ENCODE results near the gene NFKB1.
A peak's percentile ranks its signal among the peaks of the same experiment; 100 is the strongest.
"Not testable (repeated sequence)": the region's sequence is repeated elsewhere in the genome, so short reads cannot be mapped to it uniquely, and the experiment has no call there.

NFKB1 gene

DNA sequence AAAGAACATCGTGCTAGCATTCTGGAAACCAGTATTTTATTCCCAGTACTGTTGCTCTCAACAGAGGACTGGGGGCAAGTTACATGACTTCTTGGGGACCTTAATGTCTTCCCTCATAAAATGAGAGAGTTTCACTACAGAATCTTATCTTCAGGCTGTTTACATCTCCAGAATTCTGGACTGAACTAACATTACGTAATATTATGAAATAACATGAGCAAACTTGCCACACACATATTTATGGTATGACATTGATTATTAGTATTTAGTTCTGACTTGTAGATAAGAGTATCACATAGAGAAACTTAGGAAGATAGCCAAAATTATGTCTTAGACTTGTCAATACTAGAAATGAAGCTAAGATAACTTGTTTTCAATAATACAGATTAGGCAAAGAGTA is 68.0 kb downstream of the NFKB1 start:
- DNase-seq = no peak

DNA sequence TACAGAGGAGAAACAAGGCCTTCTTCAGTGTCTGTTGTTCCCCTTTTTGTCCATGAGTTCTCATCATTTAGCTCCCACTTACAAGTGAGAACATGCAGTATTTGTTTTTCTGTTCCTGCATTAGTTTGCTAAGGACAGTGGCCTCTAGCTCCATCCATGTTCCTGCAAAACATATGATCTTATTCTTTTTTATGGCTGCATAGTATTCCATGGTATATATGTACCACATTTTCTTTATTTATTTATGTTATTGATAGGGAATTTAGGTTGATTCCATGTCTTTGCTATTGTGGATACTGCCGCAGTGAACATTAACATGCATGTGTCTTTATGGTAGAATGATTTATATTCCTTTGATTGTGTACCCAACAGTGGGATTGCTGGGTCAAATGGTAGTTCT is 69.1 kb downstream of the NFKB1 start:
- not testable (repeated sequence) for DNase-seq

GRCh38 chr4:102572452-102572851 is 71.3 kb downstream of the NFKB1 start:
- DNase-seq = peak; percentile 5

DNA sequence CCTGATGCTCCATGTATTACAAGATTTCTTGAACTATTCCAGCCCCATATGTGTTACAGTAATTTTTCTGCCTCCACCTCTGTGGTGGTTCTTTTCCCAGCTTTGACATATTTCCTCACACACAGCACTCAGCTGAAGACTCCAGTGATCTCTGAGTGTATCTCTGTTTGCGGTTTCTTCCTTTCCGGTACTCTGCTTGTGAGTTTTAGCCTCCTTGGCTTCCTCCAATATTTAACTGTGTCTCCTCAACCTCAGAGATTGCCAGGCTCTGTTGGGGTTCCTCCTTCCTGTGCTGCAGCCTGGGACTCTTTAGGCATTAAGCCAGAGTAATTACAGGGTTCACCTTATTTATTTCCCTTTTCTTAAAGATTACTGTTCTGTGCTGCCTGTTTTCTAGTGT is 73.2 kb downstream of the NFKB1 start:
- DNase-seq = no peak

DNA sequence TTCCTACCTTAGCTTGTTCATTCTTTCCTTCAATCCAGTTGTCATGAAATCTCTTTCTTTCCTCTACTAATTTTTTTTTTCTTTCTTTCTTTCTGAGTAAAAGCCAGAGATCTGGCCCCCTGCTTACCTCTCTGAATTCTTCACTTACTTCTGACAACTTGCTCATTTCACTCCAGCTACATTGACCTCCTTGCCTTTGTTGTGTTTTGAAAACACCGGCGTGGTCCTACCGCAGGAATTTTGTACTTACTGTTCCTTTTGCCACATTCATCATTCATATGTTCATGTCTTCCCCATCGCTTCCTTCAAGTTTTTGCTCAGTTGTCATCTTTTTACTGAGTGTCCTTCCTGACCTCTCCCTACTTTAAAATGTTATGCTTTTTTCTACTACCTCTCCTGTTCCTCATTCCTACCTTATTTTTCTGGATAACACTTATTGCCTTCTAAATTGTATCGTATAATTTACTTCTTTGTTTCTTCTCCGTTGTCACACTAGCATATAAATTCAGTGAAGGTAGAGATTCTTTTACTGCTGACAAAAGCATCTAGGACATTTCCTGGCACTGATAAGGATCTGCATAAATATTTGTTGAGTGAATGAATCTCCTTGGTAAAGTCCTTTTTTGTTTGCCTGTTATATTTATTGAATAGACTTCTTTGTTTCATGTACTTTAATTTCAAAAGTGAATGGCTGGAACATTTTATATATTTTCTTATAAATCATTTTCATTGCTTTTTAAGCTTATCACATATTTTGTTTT is 74.4 kb downstream of the NFKB1 start:
- DNase-seq = no peak

GRCh38 chr4:102578270-102578669 is 77.1 kb downstream of the NFKB1 start:
- DNase-seq = no peak

GRCh38 chr4:102578819-102579218 is 77.7 kb downstream of the NFKB1 start:
- DNase-seq = no peak

DNA sequence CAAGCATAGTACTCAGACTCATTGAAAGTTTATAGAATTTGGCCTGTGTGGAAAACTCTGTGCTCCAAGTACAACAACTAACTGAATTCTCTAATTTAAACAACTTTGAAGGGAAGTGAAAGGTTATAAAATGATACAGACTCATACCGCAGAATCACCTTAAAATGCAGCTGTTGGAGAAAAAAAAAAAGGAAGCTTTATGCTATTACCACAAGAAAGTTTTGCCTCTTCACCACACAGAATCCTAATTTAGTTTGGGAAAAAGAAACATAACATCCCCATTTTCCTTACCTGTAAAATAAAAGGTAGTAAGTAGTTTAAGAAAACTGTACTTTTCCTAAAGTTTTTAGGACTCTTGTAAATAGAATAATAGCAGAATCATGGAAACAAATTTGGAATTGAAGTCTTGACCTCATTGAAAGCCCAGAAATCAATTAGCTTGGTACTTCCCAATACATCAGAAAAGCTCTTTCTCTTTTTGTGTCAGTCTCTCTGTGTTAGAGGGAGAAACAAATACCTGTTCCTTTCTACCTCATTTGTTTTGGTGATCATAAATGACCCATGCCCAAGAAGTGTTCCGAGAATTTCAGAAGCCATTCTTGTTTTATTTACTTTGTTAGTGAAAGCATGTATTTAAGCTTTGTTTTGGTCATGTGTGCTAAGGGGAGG is 78.8 kb downstream of the NFKB1 start:
- DNase-seq = no peak

DNA sequence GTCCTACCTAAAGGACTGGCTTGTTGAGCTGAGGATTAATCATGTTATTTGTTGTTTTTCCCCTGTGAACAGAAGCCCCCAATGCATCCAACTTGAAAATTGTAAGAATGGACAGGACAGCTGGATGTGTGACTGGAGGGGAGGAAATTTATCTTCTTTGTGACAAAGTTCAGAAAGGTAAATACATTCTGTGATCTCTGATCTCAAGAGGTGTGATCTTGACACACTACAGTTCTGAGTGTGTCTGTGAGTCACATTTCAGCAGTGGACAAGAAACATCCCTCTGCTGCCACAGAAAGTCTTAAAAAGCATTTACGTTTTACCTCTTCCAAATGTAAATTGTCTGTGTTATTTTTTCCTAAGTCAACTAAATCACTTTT is 79.3 kb downstream of the NFKB1 start:
- no peak for DNase-seq

DNA sequence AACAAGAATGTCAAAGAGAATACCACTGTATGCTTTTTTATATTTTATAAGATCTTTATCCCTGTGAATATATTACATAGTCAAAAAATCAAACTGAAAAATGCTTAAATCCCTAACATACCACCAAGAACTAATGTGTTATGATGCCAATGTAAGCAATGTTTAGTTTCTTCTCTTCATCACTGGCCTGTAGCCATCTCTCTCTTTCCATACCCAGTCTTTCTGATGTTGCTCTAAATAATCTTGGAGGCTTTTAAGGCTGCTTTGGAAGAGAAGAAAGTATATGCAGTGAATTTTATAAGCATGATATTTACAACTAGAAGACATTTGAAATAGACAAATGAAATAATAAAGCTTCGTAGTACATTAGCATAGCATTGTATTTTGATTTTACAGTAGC is 82.9 kb downstream of the NFKB1 start:
- DNase-seq = no peak

DNA sequence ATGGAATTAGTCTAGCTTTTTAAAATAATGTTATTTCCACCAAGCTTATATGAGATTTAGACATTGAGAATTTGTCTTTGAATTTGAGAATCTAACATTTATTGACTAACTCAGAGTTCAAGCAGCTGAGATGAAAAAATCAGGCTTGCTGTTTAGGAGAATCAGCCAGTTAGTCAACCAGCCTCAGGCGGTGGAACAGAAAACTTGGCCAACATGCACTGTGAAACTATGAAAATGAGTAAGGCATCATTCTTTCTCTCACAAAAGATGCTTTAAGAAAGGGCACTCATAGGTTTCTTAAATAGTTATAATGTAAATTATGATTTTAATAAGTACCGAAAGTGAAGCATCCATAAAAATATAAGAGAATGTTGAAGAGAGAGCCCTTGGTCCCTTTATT is 84.2 kb downstream of the NFKB1 start:
- no peak for DNase-seq

DNA sequence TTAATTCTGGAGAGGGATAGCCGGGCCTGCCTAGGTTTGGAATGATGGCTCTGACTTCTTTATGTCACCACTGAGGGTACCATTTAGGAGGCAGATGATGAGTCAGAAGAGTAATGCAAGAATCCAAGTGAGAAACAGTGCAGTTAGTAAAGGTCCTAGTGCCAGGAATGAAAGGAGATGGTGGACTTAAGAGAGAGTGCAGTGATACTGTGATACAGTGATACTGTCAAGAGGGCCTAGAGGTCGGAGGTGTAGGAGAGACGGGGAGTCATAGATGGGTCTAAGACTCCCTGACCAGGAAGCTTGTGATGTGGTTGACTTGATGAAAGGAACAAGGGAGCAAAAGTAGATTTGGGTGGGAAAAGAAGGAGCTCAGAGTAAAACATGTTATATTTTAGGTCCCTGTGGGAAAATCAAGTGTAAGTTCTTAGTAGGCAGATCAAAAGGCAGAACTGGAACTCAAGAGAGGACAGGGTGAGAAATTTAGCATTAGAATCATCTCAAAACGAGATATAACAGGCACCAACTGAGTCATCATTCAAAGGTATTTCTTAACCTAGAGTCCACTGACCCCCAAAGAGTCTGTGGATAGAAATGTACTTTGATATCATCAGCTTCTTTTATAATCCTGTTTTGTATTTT is 85.0 kb downstream of the NFKB1 start:
- DNase-seq = no peak

DNA sequence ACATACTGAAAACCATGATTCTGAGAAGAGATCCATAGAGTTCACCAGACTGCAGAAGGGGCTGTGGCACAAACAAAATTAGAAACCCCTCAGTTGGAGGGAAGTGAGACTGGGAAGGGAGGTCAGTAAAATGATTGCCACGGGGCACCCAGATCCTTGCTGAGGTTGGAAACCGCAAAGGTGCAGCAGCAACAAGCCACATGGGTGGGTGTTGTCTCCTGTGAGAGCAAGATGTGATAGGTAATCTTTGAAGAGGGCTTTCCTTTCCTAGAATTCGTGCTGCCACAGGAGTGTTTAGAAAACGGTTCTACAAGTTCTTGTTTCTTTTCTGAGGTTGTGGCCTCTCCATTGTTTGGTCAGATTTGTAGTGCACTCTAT is 85.5 kb downstream of the NFKB1 start:
- DNase-seq = no peak

- DNase-seq = no peak
Measured at GRCh38 chr4:102589743-102590142, 88.6 kb downstream of the NFKB1 start.

DNA sequence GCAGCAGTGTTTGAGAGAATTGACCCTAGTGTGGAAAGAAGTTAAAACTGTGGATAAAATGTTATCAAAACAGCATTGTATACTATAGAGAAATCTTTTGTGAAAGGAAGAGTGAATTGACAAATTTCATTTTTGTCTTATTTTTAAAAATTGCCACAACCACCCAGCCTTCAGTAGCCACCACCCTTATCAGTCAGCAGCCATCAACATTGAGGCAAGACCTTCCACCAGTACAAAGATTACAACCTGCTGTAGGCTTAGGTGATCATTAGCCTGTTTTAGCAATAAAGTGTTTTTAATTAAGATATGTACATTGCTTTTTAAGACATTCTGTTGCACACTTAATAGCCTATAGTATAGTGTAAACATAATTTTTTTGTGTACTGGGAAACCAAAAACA is 91.1 kb downstream of the NFKB1 start:
- DNase-seq = no peak

DNA sequence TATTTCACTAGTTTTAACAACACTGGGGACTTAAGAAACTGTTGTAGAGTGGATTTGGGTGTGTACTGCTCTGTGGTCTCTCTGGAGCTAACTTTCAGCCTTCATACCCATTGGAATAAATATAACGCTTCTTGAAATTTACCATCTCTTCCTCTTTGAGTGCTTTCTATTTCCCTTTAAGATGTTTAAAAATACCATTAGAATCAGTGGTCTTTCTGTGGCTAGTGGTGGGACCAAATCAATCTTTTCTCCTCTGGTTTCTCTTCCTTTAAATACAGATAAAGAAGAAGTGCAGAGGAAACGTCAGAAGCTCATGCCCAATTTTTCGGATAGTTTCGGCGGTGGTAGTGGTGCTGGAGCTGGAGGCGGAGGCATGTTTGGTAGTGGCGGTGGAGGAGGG is 92.0 kb downstream of the NFKB1 start:
- DNase-seq = no peak

DNA sequence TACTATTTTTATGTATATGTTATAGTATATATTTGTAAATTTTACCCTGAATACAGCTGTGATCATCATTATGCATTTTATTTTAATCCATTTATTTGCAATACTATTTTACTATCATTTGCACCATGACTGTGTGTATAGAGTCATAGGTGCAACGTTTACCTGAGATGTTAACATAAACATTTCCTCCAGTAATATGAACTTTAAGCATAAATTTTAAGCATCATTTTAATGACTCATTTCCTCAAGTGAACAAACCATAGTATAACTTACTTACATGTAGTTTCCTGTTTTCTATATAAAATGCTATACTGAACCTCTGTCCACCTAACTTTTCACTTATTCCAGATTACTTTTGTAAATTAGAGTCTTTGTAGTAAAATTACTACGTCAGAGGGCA is 92.8 kb downstream of the NFKB1 start:
- no peak for DNase-seq

DNA sequence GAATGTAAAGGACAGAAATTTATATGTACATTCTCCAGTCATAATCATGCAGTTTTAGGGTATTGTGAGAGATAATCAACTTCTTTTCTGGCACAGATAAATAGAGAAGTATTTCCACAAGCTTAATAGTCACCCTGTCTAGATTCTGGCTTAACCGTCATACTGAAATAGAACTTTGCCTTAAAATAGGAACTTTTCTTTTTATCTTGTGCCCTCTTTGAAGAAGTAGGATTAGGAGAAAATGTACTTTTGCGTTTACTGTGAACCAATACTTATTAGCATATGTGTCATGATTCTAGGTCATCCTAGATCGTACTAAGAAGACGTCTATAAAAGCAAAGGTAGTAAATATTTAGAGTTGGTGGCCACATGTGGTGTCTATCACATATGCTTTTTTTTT is 95.4 kb downstream of the NFKB1 start:
- DNase-seq = no peak

DNA sequence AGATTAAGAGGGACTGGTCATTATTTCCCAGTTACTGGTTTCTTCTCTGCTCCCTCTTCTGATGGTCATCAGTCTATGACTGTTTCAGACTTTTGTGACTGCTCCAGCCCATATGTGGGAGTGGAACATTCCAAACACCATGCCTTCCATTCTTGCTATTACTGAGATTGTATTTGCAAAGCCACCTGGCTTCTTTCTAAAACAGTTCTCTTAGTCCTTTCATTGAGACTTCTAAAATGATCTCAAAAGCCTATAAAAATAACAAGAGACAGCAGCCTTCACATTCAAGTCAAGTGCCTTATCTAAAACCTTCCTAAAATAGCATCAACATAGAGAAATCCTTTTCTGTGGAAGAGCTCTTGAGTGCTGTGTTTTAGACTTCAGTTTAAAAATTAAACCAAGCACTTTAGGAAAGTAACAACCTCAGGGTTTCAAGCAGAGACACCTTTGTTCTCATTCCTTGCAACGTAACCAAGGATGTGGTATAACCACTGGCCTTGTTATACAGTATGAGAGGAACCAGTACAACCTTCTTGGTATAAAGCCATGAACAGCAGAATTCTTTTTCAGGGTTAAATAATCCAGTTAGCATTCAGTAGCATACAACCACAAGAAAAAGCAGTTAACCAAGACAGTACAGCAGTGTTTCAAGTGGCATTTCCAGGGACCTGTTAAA is 97.1 kb downstream of the NFKB1 start:
- no peak for DNase-seq

- no peak for DNase-seq
Measured at GRCh38 chr4:102598762-102599374, 97.7 kb downstream of the NFKB1 start.

DNA sequence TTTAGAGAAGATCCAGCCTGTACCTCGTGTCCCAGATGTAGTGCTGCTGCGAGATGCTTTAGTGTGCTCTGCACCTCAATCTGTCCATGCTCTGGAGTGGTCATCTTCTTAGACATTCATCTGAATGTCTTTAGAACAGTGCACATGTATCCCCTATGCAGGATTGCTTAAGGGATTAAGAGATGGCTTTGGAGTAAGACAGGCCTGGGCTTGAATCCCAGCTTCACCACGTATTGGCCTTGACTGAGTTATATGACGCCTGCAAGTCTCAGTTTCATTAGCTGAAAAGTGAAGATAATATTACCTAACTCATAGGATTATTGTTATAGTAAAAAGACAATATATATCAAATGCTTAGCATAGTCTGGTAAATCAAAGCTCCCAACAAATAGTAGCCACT is 98.3 kb downstream of the NFKB1 start:
- no peak for DNase-seq

DNA sequence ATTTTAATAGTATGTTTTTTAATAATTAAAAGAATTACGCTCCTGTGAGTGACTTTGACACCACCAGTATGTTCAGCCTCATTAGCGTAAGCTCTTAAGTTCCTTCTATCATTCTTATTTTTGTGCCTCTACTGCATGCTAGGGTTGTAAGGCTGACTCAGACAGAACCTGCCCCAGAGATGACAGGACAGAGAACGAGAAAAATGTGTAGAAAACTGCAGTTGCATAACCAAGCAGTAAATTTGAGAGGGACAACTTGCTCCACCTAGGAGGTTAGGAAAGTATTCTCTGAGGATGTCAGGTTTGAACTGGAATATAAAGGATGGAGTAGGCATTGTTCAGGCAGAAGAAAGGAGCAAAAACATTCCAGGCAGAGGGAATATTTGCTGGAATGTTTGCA is 98.7 kb downstream of the NFKB1 start:
- DNase-seq = no peak

- no peak for DNase-seq
Measured at GRCh38 chr4:102600689-102601088, 99.5 kb downstream of the NFKB1 start.
